Smooth muscle cell (in vitro differentiated cells): Measurements from ENCODE around the gene RAD21L1. TPM values are rescaled to one million over a fixed set of nuclear protein-coding genes. Genes with fewer than 3 reads are reported as not detected.

ENCODE experiments used
- DNase-seq: peaks from one replicate; lab custom pipeline; 2025; ENCODE audit not compliant: unreplicated experiment; lab: John Stamatoyannopoulos, UW
- H2AFZ ChIP-seq: fragments of 200-600 bp; sonication (generic); 2 replicates; pipeline ENCODE4 v1.6.0; 2016; ENCODE audit warnings: antibody characterized with exemption, low read depth, mild to moderate bottlenecking
- H3F3A ChIP-seq: fragments of 200-600 bp; sonication (generic); 2 replicates; pipeline ENCODE4 v1.6.0; 2017; ENCODE audit warnings: antibody characterized with exemption, low read depth
- H3K27ac ChIP-seq: fragments of 200-600 bp; sonication (generic); 2 replicates; pipeline ENCODE4 v1.5.1; 2016; ENCODE audit warnings: low read depth, mild to moderate bottlenecking
- H3K27me3 ChIP-seq: fragments of 200-600 bp; sonication (generic); 2 replicates; pipeline ENCODE4 v1.6.1; 2016; ENCODE audit warnings: low read depth, mild to moderate bottlenecking
- H3K36me3 ChIP-seq: fragments of 200-600 bp; sonication (generic); 2 replicates; pipeline ENCODE4 v1.5.1; 2016; ENCODE audit warnings: low read depth
- H3K4me1 ChIP-seq: fragments of 200-600 bp; sonication (generic); 2 replicates; pipeline ENCODE4 v1.5.1; 2016; ENCODE audit warnings: low read depth
- H3K4me2 ChIP-seq: fragments of 200-600 bp; sonication (generic); 2 replicates; pipeline ENCODE4 v1.6.0; 2016; ENCODE audit warnings: mild to moderate bottlenecking
- H3K4me3 ChIP-seq: fragments of 200-600 bp; sonication (generic); 2 replicates; pipeline ENCODE4 v1.5.1; 2016; ENCODE audit warnings: mild to moderate bottlenecking
- H3K79me2 ChIP-seq: fragments of 200-600 bp; sonication (generic); 2 replicates; pipeline ENCODE4 v1.6.0; 2016; ENCODE audit warnings: low read depth, mild to moderate bottlenecking
- H3K9ac ChIP-seq: fragments of 200-600 bp; sonication (generic); 2 replicates; pipeline ENCODE4 v1.6.0; 2016; ENCODE audit warnings: low read depth
- H3K9me3 ChIP-seq: fragments of 200-600 bp; sonication (generic); replicated peaks from 2 replicates; pipeline ENCODE4 v1.5.1; 2016; ENCODE audit warnings: low read depth
- H4K20me1 ChIP-seq: fragments of 200-600 bp; sonication (generic); 2 replicates; pipeline ENCODE4 v1.6.0; 2016; ENCODE audit warnings: low read depth
- CTCF ChIP-seq: fragments of 200-600 bp; sonication (generic); IDR thresholded peaks from 2 replicates; pipeline ENCODE4 v1.5.1; 2017; ENCODE audit warnings: borderline replicate concordance, mild to moderate bottlenecking, antibody characterized with exemption; ENCODE audit not compliant: insufficient read depth, poor library complexity, severe bottlenecking
- WGBS: methylation state at CpG from one replicate; pipeline ENCODE4 v1.1.7; 2016; ENCODE audit warnings: low lambda C conversion rate; 5-methylcytosine and 5-hydroxymethylcytosine counted together
- polyA plus RNA-seq: library from polyadenylated mRNA; unstranded; fragments of >200 nt; fragmentation: Nextera tagmentation; extraction: Ambion mirVana; gene quantifications from 2 replicates; pipeline ENCODE4 v1.2.1, GENCODE V29; 2016
- total RNA-seq: library from RNA; depleted of rRNA; stranded (reverse); fragments of >200 nt; gene quantifications from 2 replicates; pipeline ENCODE4 v1.2.3, GENCODE V29; 2014

Gene RAD21L1
- total and polyA plus RNA-seq, 2 experiments from 2014 or later, result not detected

DNA sequence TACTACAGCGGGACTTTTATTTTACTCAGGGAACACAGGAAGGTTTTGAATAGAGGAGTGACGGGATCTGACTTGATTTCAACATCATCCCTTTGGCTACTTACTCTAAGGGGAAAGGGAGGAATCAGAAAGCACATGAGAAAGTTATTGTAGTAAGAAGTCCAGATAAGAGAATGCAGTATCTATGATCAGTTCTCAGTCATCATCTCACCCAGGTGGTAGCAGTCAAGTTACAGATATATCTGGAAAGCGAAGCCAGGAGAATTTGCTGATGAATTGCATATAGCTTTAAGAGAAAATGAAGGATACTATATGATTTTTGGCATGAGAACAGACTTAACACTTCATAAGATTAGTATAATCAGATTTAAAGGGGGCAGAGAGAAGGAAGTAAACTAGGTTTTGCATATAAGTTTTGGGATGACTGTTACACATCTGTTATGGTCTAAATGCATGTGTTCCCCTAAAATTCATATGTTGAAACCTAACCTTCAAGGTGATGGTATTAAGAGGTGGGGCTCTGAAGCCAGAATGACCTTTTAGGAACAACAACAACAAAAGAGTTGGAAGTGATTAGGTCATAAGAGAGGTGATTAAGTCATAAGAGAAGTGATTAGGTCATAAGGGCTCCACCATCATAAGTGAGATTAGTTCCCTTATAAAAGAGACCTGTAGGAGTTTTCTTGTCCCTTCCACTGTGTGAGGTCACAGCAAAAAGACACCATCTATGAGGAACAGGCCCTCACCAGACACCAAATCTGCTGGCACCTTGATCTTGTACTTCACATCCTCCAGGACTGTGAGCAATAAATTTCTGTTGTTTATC lies 6.7 kb downstream of the RAD21L1 start:
- TF ChIP-seq CTCF, result no peak
- no peak overlapping the region for H3K4me3 ChIP-seq
- no peak overlapping the region for H3K27ac ChIP-seq
- 86% methylated on average over 3 of the region's 3 CpGs for WGBS
- no peak overlapping the region for H3K4me2 ChIP-seq
- H3K27me3 ChIP-seq, result peaks cover 42% of the 10 kb centered on the region
- H3K36me3 ChIP-seq, result no peaks in the 10 kb centered on the region
- H3K4me1 ChIP-seq, result no peaks in the 10 kb centered on the region
- no peak overlapping the region for H2AFZ ChIP-seq
- DNase-seq, result no peak
- H3K79me2 ChIP-seq, result no peaks in the 10 kb centered on the region
- no peaks in the 10 kb centered on the region for H4K20me1 ChIP-seq
- no peak overlapping the region for H3K9ac ChIP-seq
- H3F3A ChIP-seq, result no peaks in the 10 kb centered on the region
- H3K9me3 ChIP-seq, result no peaks in the 10 kb centered on the region

GRCh38 chr20:1240549-1240948 lies 14.7 kb downstream of the RAD21L1 start:
- Histone ChIP-seq H2AFZ (no peak overlapping the region), H3K27ac (no peak overlapping the region), H3F3A (no peaks in the 10 kb centered on the region), H3K79me2 (no peaks in the 10 kb centered on the region), H3K4me2 (no peak overlapping the region), H4K20me1 (no peaks in the 10 kb centered on the region), H3K36me3 (no peaks in the 10 kb centered on the region), H3K9ac (no peak overlapping the region), H3K9me3 (no peaks in the 10 kb centered on the region), H3K27me3 (peaks cover 11% of the 10 kb centered on the region), H3K4me3 (no peak overlapping the region), H3K4me1 (no peaks in the 10 kb centered on the region)
- DNase-seq, result no peak
- 83% methylated on average over 5 of the region's 5 CpGs for WGBS
- TF ChIP-seq CTCF, result no peak

GRCh38 chr20:1241456-1241855 lies 15.6 kb downstream of the RAD21L1 start:
- Histone ChIP-seq H3K9ac (no peak overlapping the region), H3F3A (no peaks in the 10 kb centered on the region), H3K79me2 (no peaks in the 10 kb centered on the region), H3K9me3 (no peaks in the 10 kb centered on the region), H3K4me3 (no peak overlapping the region), H3K4me2 (no peak overlapping the region), H2AFZ (no peak overlapping the region), H4K20me1 (no peaks in the 10 kb centered on the region), H3K36me3 (no peaks in the 10 kb centered on the region), H3K4me1 (no peaks in the 10 kb centered on the region), H3K27ac (no peak overlapping the region), H3K27me3 (peaks cover 12% of the 10 kb centered on the region)
- no peak for DNase-seq
- TF ChIP-seq CTCF, result no peak

DNA sequence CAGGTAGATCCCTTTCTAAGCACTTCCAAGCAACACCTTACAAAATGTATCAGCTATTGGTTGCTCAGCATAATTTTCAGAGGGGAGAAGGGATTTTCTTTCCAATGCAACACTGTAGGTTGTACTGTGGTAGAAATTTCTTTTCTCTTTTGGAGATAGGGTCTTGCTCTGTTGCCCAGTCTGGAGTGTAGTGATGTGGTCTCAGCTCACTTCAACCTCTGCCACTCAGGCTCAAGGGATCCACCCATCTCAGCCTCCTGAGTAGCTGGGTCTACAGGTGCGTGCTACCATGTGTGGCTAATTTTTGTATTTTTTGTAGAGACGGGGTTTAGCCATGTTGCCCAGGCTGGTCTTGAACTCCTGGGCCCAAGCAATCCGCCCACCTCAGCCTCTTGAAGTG lies 16.3 kb downstream of the RAD21L1 start:
- Histone ChIP-seq H3K9ac (no peak overlapping the region), H4K20me1 (no peaks in the 10 kb centered on the region), H2AFZ (no peak overlapping the region), H3K4me3 (no peak overlapping the region), H3F3A (no peaks in the 10 kb centered on the region), H3K79me2 (no peaks in the 10 kb centered on the region), H3K4me2 (peak overlapping the region; percentile 39), H3K9me3 (no peaks in the 10 kb centered on the region), H3K27me3 (peaks cover 8% of the 10 kb centered on the region), H3K27ac (no peak overlapping the region), H3K36me3 (no peaks in the 10 kb centered on the region), H3K4me1 (no peaks in the 10 kb centered on the region)
- 87% methylated on average over 3 of the region's 3 CpGs for WGBS
- no peak for TF ChIP-seq CTCF
- no peak for DNase-seq
